Endothelial cell of umbilical vein (primary cell): ENCODE measurements around the gene ABCC5. TPM values are rescaled to one million over a fixed set of nuclear protein-coding genes. Genes with fewer than 3 reads are reported as not detected.

Experiments
- BruUV-seq: library from RNA; stranded (reverse); fragments of 400-500 nt; replicated peaks from 2 replicates; lab custom pipeline; 2021; lab: Mats Ljungman, UMichigan
- CTCF ChIA-PET: fragments of 300-600, 350-600 bp; sonication (Branson Sonifier 250); formaldehyde crosslinking; loops from one replicate; lab custom pipeline; 2021; ENCODE audit warnings: antibody characterized with exemption, inconsistent platforms; lab: Charles Lee
- POLR2A ChIA-PET: fragments of 300-600, 350-600 bp; sonication (Branson Sonifier 250); formaldehyde crosslinking; loops from one replicate; lab custom pipeline; 2021; ENCODE audit warnings: antibody characterized with exemption, inconsistent platforms; lab: Charles Lee
- DNase-seq: peaks from one replicate; pipeline ENCODE4 v3.0.0-alpha.2; 2011; ENCODE audit warnings: low read depth, low spot score
- FAIRE-seq: peaks from 2 replicates; lab custom pipeline; 2011; peaks lifted over from hg19 to GRCh38; lab: Jason Lieb, UNC
- H2AFZ ChIP-seq: 2 replicates; pipeline ENCODE4 v1.6.0; 2012; ENCODE audit warnings: low read depth, low read length, control low read depth, inconsistent platforms
- H3K27ac ChIP-seq: 2 replicates; pipeline ENCODE4 v1.5.1; 2011; ENCODE audit warnings: low read depth, mild to moderate bottlenecking, control low read depth, low read length, moderate library complexity; ENCODE audit not compliant: insufficient read depth
- H3K27me3 ChIP-seq, 2 experiments: 2 replicates each; pipeline versions ENCODE4 v1.6.0 to v1.6.1; 2011; ENCODE audit warnings: low read length in 2 of 2, mixed read lengths in 1 of 2; ENCODE audit not compliant: control insufficient read depth in 2 of 2, insufficient read depth in 2 of 2
- H3K36me3 ChIP-seq, 2 experiments: 2 replicates in 1 of 2; 3 replicates in 1 of 2; pipeline ENCODE4 v1.5.1; 2011; ENCODE audit warnings: low read length in 2 of 2, mild to moderate bottlenecking in 1 of 2, moderate library complexity in 1 of 2; ENCODE audit not compliant: control insufficient read depth in 2 of 2, insufficient read depth in 2 of 2; ENCODE audit errors: extremely low read depth in 1 of 2
- H3K4me1 ChIP-seq: 3 replicates; pipeline ENCODE4 v1.5.1; 2011; ENCODE audit warnings: mild to moderate bottlenecking, low read length; ENCODE audit not compliant: control insufficient read depth, insufficient read depth; ENCODE audit errors: extremely low read depth
- H3K4me2 ChIP-seq: 2 replicates; pipeline ENCODE4 v1.6.1; 2011; ENCODE audit warnings: low read length, control low read depth, mixed read lengths; ENCODE audit not compliant: insufficient read depth
- H3K4me3 ChIP-seq, 3 experiments: fragments of 200-600 bp in 1 of 3; sonication (generic), shearing (Covaris generic) in 1 of 3; replicated peaks in 1 of 3; 2 replicates each; pipeline ENCODE4 v1.5.1; 2011 to 2016; ENCODE audit warnings: control low read depth in 3 of 3, low read length in 3 of 3, mild to moderate bottlenecking in 2 of 3, inconsistent platforms in 1 of 3, low read depth in 1 of 3, moderate library complexity in 1 of 3; ENCODE audit not compliant: insufficient read depth in 1 of 3
- H3K79me2 ChIP-seq: 2 replicates; pipeline ENCODE4 v1.6.0; 2012; ENCODE audit warnings: low read length, inconsistent platforms; ENCODE audit not compliant: control insufficient read depth, insufficient read depth
- H3K9ac ChIP-seq: replicated peaks from 2 replicates; pipeline ENCODE3; 2011; ENCODE audit warnings: low read length, control low read depth; ENCODE audit not compliant: insufficient read depth; ENCODE audit errors: extremely low read depth
- H3K9me1 ChIP-seq: replicated peaks from 3 replicates; pipeline ENCODE4 v1.6.0; 2011; ENCODE audit warnings: mild to moderate bottlenecking, low read length; ENCODE audit not compliant: control insufficient read depth, insufficient read depth; ENCODE audit errors: extremely low read depth
- H3K9me3 ChIP-seq: replicated peaks from 2 replicates; pipeline ENCODE4 v1.5.1; 2012; ENCODE audit warnings: low read length, inconsistent platforms; ENCODE audit not compliant: control insufficient read depth, insufficient read depth
- H4K20me1 ChIP-seq: replicated peaks from 2 replicates; pipeline ENCODE3; 2011; ENCODE audit warnings: mild to moderate bottlenecking, low read length; ENCODE audit not compliant: control insufficient read depth, insufficient read depth; ENCODE audit errors: extremely low read depth
- EZH2 ChIP-seq: IDR thresholded peaks from 2 replicates; pipeline ENCODE4 v1.6.1; 2012; ENCODE audit warnings: borderline replicate concordance, low read depth, mild to moderate bottlenecking, moderate library complexity, low read length, inconsistent platforms; ENCODE audit not compliant: severe bottlenecking
- FOS ChIP-seq: IDR thresholded peaks from 2 replicates; pipeline ENCODE4 v1.6.1; 2011; ENCODE audit warnings: mild to moderate bottlenecking, low read length, moderate library complexity, borderline replicate concordance; ENCODE audit not compliant: insufficient read depth
- GATA2 ChIP-seq: IDR thresholded peaks from 2 replicates; pipeline ENCODE4 v1.7.0; 2011; ENCODE audit warnings: low read depth, mild to moderate bottlenecking, moderate library complexity, mixed read lengths, low read length; ENCODE audit not compliant: insufficient read length, insufficient read depth
- JUN ChIP-seq: IDR thresholded peaks from 2 replicates; pipeline ENCODE4 v1.6.1; 2011; ENCODE audit warnings: borderline replicate concordance, low read depth; ENCODE audit not compliant: insufficient read length, insufficient read depth
- MYC ChIP-seq: IDR thresholded peaks from one replicate; pipeline ENCODE4 v1.6.1; 2011; ENCODE audit warnings: mild to moderate bottlenecking, low read depth, low read length
- POLR2A ChIP-seq: IDR thresholded peaks from 2 replicates; pipeline ENCODE4 v1.6.1; 2012; ENCODE audit warnings: low read depth, mild to moderate bottlenecking, control low read depth, low read length
- POLR2AphosphoS5 ChIP-seq: IDR thresholded peaks from 2 replicates; pipeline ENCODE4 v1.6.1; 2012; ENCODE audit warnings: low read depth, mild to moderate bottlenecking, control low read depth, low read length, moderate library complexity; ENCODE audit not compliant: insufficient read depth
- dilution Hi-C: fragments of 300-500 bp; cut with MboI; formaldehyde crosslinking; loops from one replicate; pipeline ENCODE4 v1.15.0; 2019; ENCODE audit warnings: low sequenced_read_pairs; ENCODE audit not compliant: extremely low pct_ligation_motif_present
- intact Hi-C: fragments of 100-400 bp; cut with micrococcal nuclease; formaldehyde crosslinking; loops from one replicate; pipeline ENCODE4 v1.10.0; 2022
- polyA plus RNA-seq, 4 experiments: library from polyadenylated mRNA; depleted of rRNA in 3 of 4; stranded (reverse) in 3 of 4; unstranded in 1 of 4; fragments of >200 nt; gene quantifications; 2 replicates each; pipeline versions ENCODE4 v1.2.1 to v1.2.3, GENCODE V29; 2011 to 2012; ENCODE audit warnings: missing spikeins in 1 of 4
- total RNA-seq: library from RNA; stranded (reverse); gene quantifications from 2 replicates; pipeline ENCODE4 v1.2.3, GENCODE V29; 2021
- TF ChIP-seq, protein P1 (sequence below): IDR thresholded peaks from 2 replicates; pipeline ENCODE4 v1.6.1; 2011; ENCODE audit not compliant: insufficient read depth, insufficient read length
- TF ChIP-seq, protein P2 (sequence below), 2 donors: IDR thresholded peaks; 1 replicate in 1 of 2; 2 replicates in 1 of 2; pipeline ENCODE4 v1.5.1; 2011; ENCODE audit warnings: low read length in 2 of 2, mild to moderate bottlenecking in 2 of 2, moderate library complexity in 2 of 2, control low read depth in 1 of 2, inconsistent platforms in 1 of 2, low read depth in 1 of 2; ENCODE audit not compliant: insufficient read depth in 1 of 2; ENCODE audit errors: extremely low read depth in 1 of 2

ABCC5 gene
- total and polyA plus RNA-seq, 2 donors (not counting 3 experiments of a cell fraction or from before 2014, with no cell fraction given): 22.5 to 24.6 TPM

DNA sequence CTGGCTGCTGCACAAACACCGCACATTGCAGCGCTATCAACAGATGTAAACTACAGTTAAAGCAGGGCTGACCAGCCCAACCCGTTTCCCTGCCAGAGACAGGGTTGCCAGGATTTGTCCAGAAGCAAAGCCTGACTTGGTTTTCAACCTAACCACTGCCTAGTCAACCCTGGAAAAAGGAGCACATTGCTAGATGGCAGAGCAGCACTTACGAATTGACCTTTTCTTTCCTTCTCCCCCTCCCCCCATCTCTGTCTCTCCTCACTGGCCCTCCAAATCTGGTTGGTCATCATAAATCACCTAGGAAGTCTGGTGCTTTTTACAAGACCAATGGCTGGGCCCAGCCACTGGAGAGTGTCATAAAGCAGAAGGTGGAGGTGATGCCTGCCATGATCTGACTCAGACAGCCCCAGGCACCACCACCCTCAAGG lies 51.3 kb downstream of the ABCC5 start:
- TF ChIP-seq, protein P1, sequence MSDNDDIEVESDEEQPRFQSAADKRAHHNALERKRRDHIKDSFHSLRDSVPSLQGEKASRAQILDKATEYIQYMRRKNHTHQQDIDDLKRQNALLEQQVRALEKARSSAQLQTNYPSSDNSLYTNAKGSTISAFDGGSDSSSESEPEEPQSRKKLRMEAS: no peak
- TF ChIP-seq JUN (no peak), FOS (no peak), EZH2 (no peak), GATA2 (no peak), POLR2AphosphoS5 (no peak), MYC (no peak), POLR2A (no peak)
- TF ChIP-seq, protein P2, sequence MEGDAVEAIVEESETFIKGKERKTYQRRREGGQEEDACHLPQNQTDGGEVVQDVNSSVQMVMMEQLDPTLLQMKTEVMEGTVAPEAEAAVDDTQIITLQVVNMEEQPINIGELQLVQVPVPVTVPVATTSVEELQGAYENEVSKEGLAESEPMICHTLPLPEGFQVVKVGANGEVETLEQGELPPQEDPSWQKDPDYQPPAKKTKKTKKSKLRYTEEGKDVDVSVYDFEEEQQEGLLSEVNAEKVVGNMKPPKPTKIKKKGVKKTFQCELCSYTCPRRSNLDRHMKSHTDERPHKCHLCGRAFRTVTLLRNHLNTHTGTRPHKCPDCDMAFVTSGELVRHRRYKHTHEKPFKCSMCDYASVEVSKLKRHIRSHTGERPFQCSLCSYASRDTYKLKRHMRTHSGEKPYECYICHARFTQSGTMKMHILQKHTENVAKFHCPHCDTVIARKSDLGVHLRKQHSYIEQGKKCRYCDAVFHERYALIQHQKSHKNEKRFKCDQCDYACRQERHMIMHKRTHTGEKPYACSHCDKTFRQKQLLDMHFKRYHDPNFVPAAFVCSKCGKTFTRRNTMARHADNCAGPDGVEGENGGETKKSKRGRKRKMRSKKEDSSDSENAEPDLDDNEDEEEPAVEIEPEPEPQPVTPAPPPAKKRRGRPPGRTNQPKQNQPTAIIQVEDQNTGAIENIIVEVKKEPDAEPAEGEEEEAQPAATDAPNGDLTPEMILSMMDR (IDR thresholded peaks at IDR 0.05; ENCODE audit: extremely low read depth in 1 of 2, insufficient read depth in 1 of 2, low read depth in 1 of 2, low read length in 2 of 2): no peak
- H3K27ac ChIP-seq: no peak overlapping the region

More for the DNA sequence above, 51.3 kb downstream of the ABCC5 start:
- Histone ChIP-seq H3K9me3 (no peaks in the 10 kb centered on the region), H3K9ac (no peak overlapping the region), H3K79me2 (no peaks in the 10 kb centered on the region), H3K36me3 (peaks cover 4 to 12% of the 10 kb centered on the region in 2 experiments), H3K4me2 (no peak overlapping the region), H4K20me1 (no peaks in the 10 kb centered on the region), H3K4me1 (no peaks in the 10 kb centered on the region), H3K9me1 (no peaks in the 10 kb centered on the region), H3K27me3 (no peaks in the 10 kb centered on the region), H3K4me3 (no peak overlapping the region), H2AFZ (no peak overlapping the region)
- DNase-seq: no peak
- no peak for FAIRE-seq
- intact Hi-C loops (no loop called here), dilution Hi-C loops (no loop called here)
- POLR2A ChIA-PET: no interaction called here
- CTCF ChIA-PET: no interaction called here
- BruUV-seq: no TSS peak
